ENCODE data around the gene CDC42. TPM values are rescaled to one million over a fixed set of nuclear protein-coding genes. Genes with fewer than 3 reads are reported as not detected.

CDC42 gene
- polyA plus RNA-seq, 1 experiment, result 148 TPM

DNA sequence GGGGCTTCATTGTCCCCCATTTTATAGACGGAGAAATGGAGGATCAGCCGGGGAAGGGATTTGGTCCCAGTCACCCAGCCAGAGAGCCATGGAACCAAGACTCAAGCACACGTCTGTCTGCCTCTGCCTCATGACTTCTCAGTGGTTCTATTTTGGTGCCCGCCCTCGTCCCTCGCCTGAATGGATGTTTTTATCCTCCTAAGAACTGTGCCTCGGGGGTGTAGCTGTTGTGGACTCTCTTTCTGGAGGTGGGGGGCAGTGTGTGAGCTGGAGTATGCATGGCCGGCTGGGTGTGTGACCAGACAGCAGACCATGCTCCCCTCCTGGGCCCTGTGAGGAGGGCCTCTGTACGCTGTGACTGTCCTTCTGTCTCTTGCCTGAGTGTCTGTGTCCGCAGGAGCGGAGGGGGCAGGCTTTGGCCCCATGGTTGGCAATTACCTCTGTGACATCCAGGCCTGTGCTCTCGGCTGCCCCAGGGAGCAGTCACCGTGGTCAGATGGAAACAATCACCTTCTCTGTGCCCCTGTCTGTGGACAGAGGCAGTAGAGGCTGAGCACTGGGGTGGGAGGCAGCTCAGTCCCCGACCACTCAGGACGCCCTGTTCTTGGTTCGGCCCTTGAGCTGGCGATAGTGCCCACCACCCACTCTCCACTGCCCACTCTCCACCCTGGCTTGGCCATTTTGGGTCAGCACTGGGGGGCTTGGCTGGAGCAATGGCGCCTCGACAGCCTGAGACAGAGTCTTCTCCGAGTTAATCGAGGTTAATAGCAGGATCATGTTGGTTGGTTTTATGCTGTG lies 70.0 kb downstream of the CDC42 start:
- no peak for DNase-seq (ENCODE audit: low read depth)
- ChIA-PET POLR2A (no interaction called here), CTCF (no interaction called here)
- TF ChIP-seq, protein P1, sequence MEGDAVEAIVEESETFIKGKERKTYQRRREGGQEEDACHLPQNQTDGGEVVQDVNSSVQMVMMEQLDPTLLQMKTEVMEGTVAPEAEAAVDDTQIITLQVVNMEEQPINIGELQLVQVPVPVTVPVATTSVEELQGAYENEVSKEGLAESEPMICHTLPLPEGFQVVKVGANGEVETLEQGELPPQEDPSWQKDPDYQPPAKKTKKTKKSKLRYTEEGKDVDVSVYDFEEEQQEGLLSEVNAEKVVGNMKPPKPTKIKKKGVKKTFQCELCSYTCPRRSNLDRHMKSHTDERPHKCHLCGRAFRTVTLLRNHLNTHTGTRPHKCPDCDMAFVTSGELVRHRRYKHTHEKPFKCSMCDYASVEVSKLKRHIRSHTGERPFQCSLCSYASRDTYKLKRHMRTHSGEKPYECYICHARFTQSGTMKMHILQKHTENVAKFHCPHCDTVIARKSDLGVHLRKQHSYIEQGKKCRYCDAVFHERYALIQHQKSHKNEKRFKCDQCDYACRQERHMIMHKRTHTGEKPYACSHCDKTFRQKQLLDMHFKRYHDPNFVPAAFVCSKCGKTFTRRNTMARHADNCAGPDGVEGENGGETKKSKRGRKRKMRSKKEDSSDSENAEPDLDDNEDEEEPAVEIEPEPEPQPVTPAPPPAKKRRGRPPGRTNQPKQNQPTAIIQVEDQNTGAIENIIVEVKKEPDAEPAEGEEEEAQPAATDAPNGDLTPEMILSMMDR (IDR thresholded peaks at IDR 0.05; ENCODE audit: insufficient read depth, low read depth, low read length), result no peak
- Histone ChIP-seq H3K36me3 (ENCODE audit: control insufficient read depth, insufficient read depth, low read length) (peaks cover 1% of the 10 kb centered on the region), H3K27me3 (ENCODE audit: control insufficient read depth, insufficient read depth, low read length) (no peaks in the 10 kb centered on the region), H3K4me3 (ENCODE audit: low read depth, low read length) (no peak overlapping the region)

DNA sequence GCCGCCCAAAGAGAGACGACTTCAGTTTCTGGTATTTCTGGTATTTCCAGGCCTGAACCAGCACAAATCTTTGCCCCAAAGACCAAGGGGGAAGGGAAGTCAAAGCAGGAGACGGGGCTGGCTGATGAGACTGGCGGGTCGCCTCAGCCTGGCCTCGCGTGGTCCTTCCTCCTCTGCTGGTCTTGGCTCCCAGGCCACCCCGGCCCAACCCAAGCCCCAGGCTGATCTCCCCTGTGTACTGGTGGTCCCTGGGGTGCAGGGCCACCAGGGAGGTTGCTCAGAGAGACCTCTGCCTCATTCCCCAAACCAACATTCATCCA lies 70.5 kb downstream of the CDC42 start:
- Histone ChIP-seq H3K36me3 (ENCODE audit: control insufficient read depth, insufficient read depth, low read length) (peaks cover 1% of the 10 kb centered on the region), H3K4me3 (ENCODE audit: low read depth, low read length) (no peak overlapping the region), H3K27me3 (ENCODE audit: control insufficient read depth, insufficient read depth, low read length) (no peaks in the 10 kb centered on the region)
- CTCF ChIA-PET, result interaction anchor here (1.0 kb wide), 1 partner anchor 10 kb away, joined by 4 read pairs; no protein-coding TSS in a partner anchor
- TF ChIP-seq, protein P1 (IDR thresholded peaks at IDR 0.05; ENCODE audit: insufficient read depth, low read depth, low read length), result no peak
- POLR2A ChIA-PET, result no interaction called here
- no peak for DNase-seq (ENCODE audit: low read depth)

DNA sequence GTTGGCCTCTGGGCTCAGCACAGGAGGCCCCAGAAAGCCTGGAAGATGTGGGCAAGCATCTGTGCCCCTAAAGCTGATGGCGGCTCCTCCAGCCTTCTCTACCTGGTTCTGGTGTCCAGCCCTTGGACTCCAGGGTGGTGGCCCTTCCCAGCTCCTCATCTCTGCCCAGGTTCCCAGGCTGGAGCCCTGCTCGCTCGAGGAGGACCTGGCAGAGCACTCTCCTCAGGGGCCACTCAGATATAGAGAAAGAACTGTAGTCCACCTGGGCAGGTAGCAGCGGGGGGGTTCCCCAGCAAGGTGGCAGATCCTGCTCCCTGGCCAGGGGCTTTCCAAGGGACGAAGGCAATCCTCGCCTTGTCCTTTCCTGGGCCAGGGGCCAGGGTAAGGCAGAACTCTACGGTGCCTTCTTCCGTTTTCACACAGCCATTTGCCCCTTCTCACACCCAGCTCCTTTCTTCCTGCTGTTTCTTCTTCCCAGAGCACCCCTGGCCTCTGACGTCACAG lies 71.4 kb downstream of the CDC42 start:
- Histone ChIP-seq H3K36me3 (ENCODE audit: control insufficient read depth, insufficient read depth, low read length) (no peaks in the 10 kb centered on the region; the same call in 1 of the 2 replicates), H3K27me3 (ENCODE audit: control insufficient read depth, insufficient read depth, low read length) (no peaks in the 10 kb centered on the region), H3K4me3 (ENCODE audit: low read depth, low read length) (no peak overlapping the region)
- DNase-seq (ENCODE audit: low read depth), result no peak
- ChIA-PET POLR2A (no interaction called here), CTCF (interaction anchor here (1.0 kb wide), 1 partner anchor 9 kb away, joined by 4 read pairs; no protein-coding TSS in a partner anchor)
- TF ChIP-seq, protein P1 (IDR thresholded peaks at IDR 0.05; ENCODE audit: insufficient read depth, low read depth, low read length), result no peak

DNA sequence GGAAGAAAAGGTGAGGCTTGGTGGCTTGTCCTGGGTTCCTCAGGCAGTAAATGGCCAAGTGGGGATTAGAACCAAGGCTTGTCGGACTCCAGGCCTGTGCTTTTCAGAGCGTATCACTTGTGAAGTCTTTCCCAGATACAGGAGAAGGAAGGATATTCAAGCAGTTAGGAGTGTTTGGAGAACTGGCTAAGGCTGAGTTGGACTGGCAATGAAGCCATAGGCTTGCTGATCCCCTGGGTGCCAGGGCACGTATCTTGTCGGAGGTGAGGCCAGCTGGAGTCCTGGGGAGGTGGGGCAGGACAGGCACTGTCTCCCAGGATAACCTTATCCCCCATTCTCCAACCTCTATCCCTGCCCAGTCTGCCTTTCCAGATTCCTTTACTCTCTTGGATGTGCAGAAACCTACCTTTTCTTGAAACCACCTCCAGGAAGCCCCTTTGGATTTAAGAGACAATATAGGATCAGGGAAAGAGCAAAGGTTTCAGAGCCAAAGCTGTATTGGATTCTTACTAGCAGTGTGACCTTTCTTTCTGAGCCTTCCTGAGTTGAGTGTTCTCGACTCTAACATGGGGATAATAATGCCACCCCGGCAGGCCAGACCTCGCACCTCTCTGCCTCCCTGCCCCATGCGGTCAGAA lies 72.2 kb downstream of the CDC42 start:
- no peak for DNase-seq (ENCODE audit: low read depth)
- Histone ChIP-seq H3K4me3 (ENCODE audit: low read depth, low read length) (no peak overlapping the region), H3K27me3 (ENCODE audit: control insufficient read depth, insufficient read depth, low read length) (no peaks in the 10 kb centered on the region), H3K36me3 (ENCODE audit: control insufficient read depth, insufficient read depth, low read length) (no peaks in the 10 kb centered on the region; the same call in 1 of the 2 replicates)
- ChIA-PET POLR2A (no interaction called here), CTCF (no interaction called here)
- TF ChIP-seq, protein P1 (IDR thresholded peaks at IDR 0.05; ENCODE audit: insufficient read depth, low read depth, low read length), result no peak

DNA sequence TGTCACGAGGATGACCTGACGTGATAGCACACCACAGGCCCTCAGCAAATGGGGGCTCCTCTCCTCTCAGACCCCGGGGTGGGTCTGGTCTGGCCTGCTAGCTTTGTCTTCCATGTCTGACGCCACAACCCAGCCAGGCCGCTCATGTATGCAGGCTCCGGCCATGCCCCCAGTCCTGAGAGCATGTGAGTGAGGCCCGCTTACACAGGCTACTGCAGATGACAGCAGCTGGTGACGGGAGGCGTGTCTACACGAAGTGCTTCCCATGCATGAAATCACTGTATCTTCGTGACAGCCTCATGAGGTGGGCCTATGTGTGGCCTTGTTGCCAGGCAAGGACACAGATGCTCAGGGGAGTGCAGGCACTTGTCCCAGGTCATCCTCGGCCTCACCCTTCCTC lies 74.0 kb downstream of the CDC42 start:
- CTCF ChIA-PET, result no interaction called here
- no peak overlapping the region for H3K4me3 ChIP-seq (ENCODE audit: low read depth, low read length)

More for the DNA sequence above, 74.0 kb downstream of the CDC42 start:
- POLR2A ChIA-PET, result no interaction called here
- DNase-seq (ENCODE audit: low read depth), result no peak
- Histone ChIP-seq H3K36me3 (ENCODE audit: control insufficient read depth, insufficient read depth, low read length) (no peaks in the 10 kb centered on the region; the same call in 1 of the 2 replicates), H3K27me3 (ENCODE audit: control insufficient read depth, insufficient read depth, low read length) (no peaks in the 10 kb centered on the region)
- TF ChIP-seq, protein P1 (IDR thresholded peaks at IDR 0.05; ENCODE audit: insufficient read depth, low read depth, low read length), result no peak

All from BJ (cell line).